ENCODE results near the gene RABIF.
"Not testable (repeated sequence)": the region's sequence is repeated elsewhere in the genome, so short reads cannot be mapped to it uniquely, and the experiment has no call there.

The RABIF gene

GRCh38 chr1:202903808-202904207 lies 14.9 kb upstream of the RABIF start:
- DNase-seq, H3K9me3 Mint-ChIP-seq, H3K4me1 Mint-ChIP-seq, H3K27me3 Mint-ChIP-seq, H3K27ac Mint-ChIP-seq, H3K4me3 Mint-ChIP-seq: not testable (repeated sequence)
- H3K36me3 Mint-ChIP-seq: peaks cover 16% of the 10 kb centered on the region
- CTCF ChIA-PET: interaction anchor here (0.9 kb wide), 1 partner anchor 52 kb away, joined by 3 read pairs; no protein-coding TSS in a partner anchor

GRCh38 chr1:202901555-202901954 lies 12.6 kb upstream of the RABIF start:
- H3K9me3 Mint-ChIP-seq: no peaks in the 10 kb centered on the region
- no peaks in the 10 kb centered on the region for H3K27me3 Mint-ChIP-seq
- no peaks in the 10 kb centered on the region for H3K4me1 Mint-ChIP-seq
- CTCF ChIA-PET: no interaction called here
- H3K4me3 Mint-ChIP-seq: no peak overlapping the region
- DNase-seq: no peak
- H3K36me3 Mint-ChIP-seq: peaks cover 27% of the 10 kb centered on the region
- H3K27ac Mint-ChIP-seq: no peak overlapping the region

- peaks cover 34% of the 10 kb centered on the region for H3K36me3 Mint-ChIP-seq
- DNase-seq: no peak
These were observed 3.6 kb upstream of the RABIF start for GRCh38 chr1:202892501-202892900.

GRCh38 chr1:202890392-202890791 lies 1.4 kb upstream of the RABIF start:
- Mint-ChIP-seq H3K9me3 (no peaks in the 10 kb centered on the region), H3K27ac (peak overlapping the region; percentile 15), H3K4me1 (peaks cover 28% of the 10 kb centered on the region), H3K36me3 (peaks cover 27% of the 10 kb centered on the region), H3K27me3 (no peaks in the 10 kb centered on the region), H3K4me3 (no peak overlapping the region)
- CTCF ChIA-PET: interaction anchor here (0.8 kb wide), 1 partner anchor 109 kb away, joined by 3 read pairs; no protein-coding TSS in a partner anchor
- no peak for DNase-seq

More at GRCh38 chr1:202892501-202892900, 3.6 kb upstream of the RABIF start:
- H3K9me3 Mint-ChIP-seq: no peaks in the 10 kb centered on the region
- CTCF ChIA-PET: no interaction called here
- no peak overlapping the region for H3K27ac Mint-ChIP-seq
- H3K27me3 Mint-ChIP-seq: no peaks in the 10 kb centered on the region
- no peak overlapping the region for H3K4me3 Mint-ChIP-seq
- peaks cover 20% of the 10 kb centered on the region for H3K4me1 Mint-ChIP-seq

- DNase-seq: no peak
- Mint-ChIP-seq H3K4me3 (peak overlapping the region; percentile 90), H3K36me3 (peaks cover 19% of the 10 kb centered on the region), H3K27ac (peak overlapping the region; percentile 94), H3K4me1 (peaks cover 31% of the 10 kb centered on the region), H3K27me3 (no peaks in the 10 kb centered on the region), H3K9me3 (no peaks in the 10 kb centered on the region)
- CTCF ChIA-PET: interaction anchor here (1.1 kb wide), 1 partner anchor 84 kb away, joined by 3 read pairs; no protein-coding TSS in a partner anchor
These were observed 773 bp downstream of the RABIF start for GRCh38 chr1:202888221-202888530.

GRCh38 chr1:202880961-202881460 lies 7.9 kb downstream of the RABIF start:
- Mint-ChIP-seq H3K9me3 (no peaks in the 10 kb centered on the region), H3K36me3 (peaks cover 26% of the 10 kb centered on the region), H3K4me3 (no peak overlapping the region), H3K27ac (no peak overlapping the region), H3K4me1 (peaks cover 19% of the 10 kb centered on the region), H3K27me3 (no peaks in the 10 kb centered on the region)
- no peak for DNase-seq
- CTCF ChIA-PET: no interaction called here

GRCh38 chr1:202880062-202880461 lies 8.9 kb downstream of the RABIF start:
- Mint-ChIP-seq H3K9me3 (no peaks in the 10 kb centered on the region), H3K27ac (no peak overlapping the region), H3K4me3 (no peak overlapping the region), H3K4me1 (peaks cover 14% of the 10 kb centered on the region), H3K27me3 (no peaks in the 10 kb centered on the region), H3K36me3 (peaks cover 26% of the 10 kb centered on the region)
- DNase-seq: no peak
- CTCF ChIA-PET: interaction anchor here (0.6 kb wide), 1 partner anchor 1061 kb away, joined by 4 read pairs; no protein-coding TSS in a partner anchor

GRCh38 chr1:202879128-202879527 lies 9.8 kb downstream of the RABIF start:
- Mint-ChIP-seq H3K27ac (no peak overlapping the region), H3K36me3 (peaks cover 26% of the 10 kb centered on the region)
- no peak for DNase-seq

GRCh38 chr1:202873026-202873425 lies 15.9 kb downstream of the RABIF start:
- no peak overlapping the region for H3K4me3 Mint-ChIP-seq
- DNase-seq: no peak
- peaks cover under 1% of the 10 kb centered on the region for H3K36me3 Mint-ChIP-seq
- no peak overlapping the region for H3K27ac Mint-ChIP-seq
- CTCF ChIA-PET: interaction anchor here (0.7 kb wide), 1 partner anchor 47 kb away, joined by 3 read pairs; no protein-coding TSS in a partner anchor
- H3K9me3 Mint-ChIP-seq: no peaks in the 10 kb centered on the region
- H3K4me1 Mint-ChIP-seq: no peaks in the 10 kb centered on the region
- peaks cover 13% of the 10 kb centered on the region for H3K27me3 Mint-ChIP-seq

More at GRCh38 chr1:202879128-202879527, 9.8 kb downstream of the RABIF start:
- no peaks in the 10 kb centered on the region for H3K27me3 Mint-ChIP-seq
- CTCF ChIA-PET: interaction anchor here (0.6 to 0.9 kb wide), 2 partner anchors 16 to 28 kb away, joined by 3 read pairs; no protein-coding TSS in a partner anchor
- H3K4me1 Mint-ChIP-seq: peaks cover 13% of the 10 kb centered on the region
- H3K4me3 Mint-ChIP-seq: no peak overlapping the region
- H3K9me3 Mint-ChIP-seq: no peaks in the 10 kb centered on the region

GRCh38 chr1:202871367-202871766 lies 17.6 kb downstream of the RABIF start:
- H3K4me3 Mint-ChIP-seq: no peak overlapping the region
- H3K27ac Mint-ChIP-seq: no peak overlapping the region
- DNase-seq: no peak
- H3K4me1 Mint-ChIP-seq: no peaks in the 10 kb centered on the region
- CTCF ChIA-PET: no interaction called here
- peaks cover 13% of the 10 kb centered on the region for H3K27me3 Mint-ChIP-seq
- H3K9me3 Mint-ChIP-seq: no peaks in the 10 kb centered on the region
- H3K36me3 Mint-ChIP-seq: no peaks in the 10 kb centered on the region

GRCh38 chr1:202862679-202863560 lies 26.0 kb downstream of the RABIF start:
- Mint-ChIP-seq H3K4me1 (peaks cover 14% of the 10 kb centered on the region), H3K4me3 (no peak overlapping the region), H3K36me3 (no peaks in the 10 kb centered on the region), H3K27me3 (peaks cover 75% of the 10 kb centered on the region), H3K27ac (no peak overlapping the region), H3K9me3 (no peaks in the 10 kb centered on the region)
- DNase-seq: no peak
- CTCF ChIA-PET: interaction anchor here (0.8 to 2.0 kb wide), 9 partner anchors 9 to 147 kb away, joined by 3 to 8 read pairs (median 3); no protein-coding TSS in a partner anchor

GRCh38 chr1:202861420-202862132 lies 27.4 kb downstream of the RABIF start:
- H3K4me3 Mint-ChIP-seq: peak overlapping the region; percentile 71
- peaks cover 85% of the 10 kb centered on the region for H3K27me3 Mint-ChIP-seq
- no peaks in the 10 kb centered on the region for H3K36me3 Mint-ChIP-seq
- peaks cover 14% of the 10 kb centered on the region for H3K4me1 Mint-ChIP-seq
- no peaks in the 10 kb centered on the region for H3K9me3 Mint-ChIP-seq
- peak; percentile 53 for DNase-seq
- CTCF ChIA-PET: interaction anchor here (1.0 to 2.0 kb wide), 3 partner anchors 8 to 145 kb away, joined by 3 to 8 read pairs (median 3); no protein-coding TSS in a partner anchor
- H3K27ac Mint-ChIP-seq: no peak overlapping the region

GRCh38 chr1:202860744-202861419 lies 28.1 kb downstream of the RABIF start:
- DNase-seq: peak; percentile 46
- H3K4me3 Mint-ChIP-seq: peak overlapping the region; percentile 71
- CTCF ChIA-PET: interaction anchor here (0.8 kb wide), 1 partner anchor 104 kb away, joined by 3 read pairs; no protein-coding TSS in a partner anchor
- H3K36me3 Mint-ChIP-seq: no peaks in the 10 kb centered on the region
- H3K27ac Mint-ChIP-seq: no peak overlapping the region
- peaks cover 14% of the 10 kb centered on the region for H3K4me1 Mint-ChIP-seq
- no peaks in the 10 kb centered on the region for H3K9me3 Mint-ChIP-seq
- H3K27me3 Mint-ChIP-seq: peaks cover 85% of the 10 kb centered on the region

Data from activated naive CD4-positive, alpha-beta T cell treated with anti-CD3 and anti-CD28 coated beads, Interleukin-2, amount 10 ng/mL, durations not matched to agents 7 days and 5 days (primary cell).